Right atrium auricular region (tissue), 2 donors: ENCODE measurements around the gene IDH2. TPM values are rescaled to one million over a fixed set of nuclear protein-coding genes. Genes with fewer than 3 reads are reported as not detected.

Source experiments
- DNase-seq: peaks from one replicate; pipeline ENCODE4 v3.0.0-alpha.2; 2019; ENCODE audit warnings: low spot score
- H3K27ac ChIP-seq, 2 donors: fragments of 200-600 bp; sonication (generic); 1 replicate in 1 of 2; 2 replicates in 1 of 2; pipeline ENCODE4 v1.5.1; 2016 to 2019
- H3K27me3 ChIP-seq, 2 donors: fragments of 200-600 bp; sonication (generic); one replicate each; pipeline versions ENCODE4 v1.5.1 to v1.6.0; 2017 to 2019
- H3K36me3 ChIP-seq: fragments of 200-600 bp; sonication (generic); one replicate; pipeline ENCODE4 v1.5.1; 2016
- H3K4me1 ChIP-seq, 2 donors: fragments of 200-600 bp; sonication (generic); one replicate each; pipeline versions ENCODE4 v1.5.1 to v1.6.0; 2017 to 2019
- H3K4me3 ChIP-seq, 2 donors: fragments of 200-600 bp; sonication (generic); 1 replicate in 1 of 2; 2 replicates in 1 of 2; pipeline ENCODE4 v1.5.1; 2017 to 2019; ENCODE audit warnings: mild to moderate bottlenecking in 1 of 2, moderate library complexity in 1 of 2
- H3K9me3 ChIP-seq, 2 donors: fragments of 200-600 bp; sonication (generic); one replicate each; pipeline ENCODE4 v1.5.1; 2019
- total RNA-seq, 2 donors: library from RNA; depleted of rRNA; stranded (reverse); fragments of >200 nt; gene quantifications; one replicate each; pipeline ENCODE4 v1.1.0, GENCODE V29; 2016
- TF ChIP-seq, protein P1 (sequence below), 2 donors: fragments of 200-600 bp; sonication (generic); IDR thresholded peaks; one replicate each; pipeline ENCODE4 v1.5.1; 2019; ENCODE audit warnings: antibody characterized with exemption in 2 of 2

IDH2 gene
- total RNA-seq, 2 donors from 2014 or later, result 119 to 249 TPM

DNA sequence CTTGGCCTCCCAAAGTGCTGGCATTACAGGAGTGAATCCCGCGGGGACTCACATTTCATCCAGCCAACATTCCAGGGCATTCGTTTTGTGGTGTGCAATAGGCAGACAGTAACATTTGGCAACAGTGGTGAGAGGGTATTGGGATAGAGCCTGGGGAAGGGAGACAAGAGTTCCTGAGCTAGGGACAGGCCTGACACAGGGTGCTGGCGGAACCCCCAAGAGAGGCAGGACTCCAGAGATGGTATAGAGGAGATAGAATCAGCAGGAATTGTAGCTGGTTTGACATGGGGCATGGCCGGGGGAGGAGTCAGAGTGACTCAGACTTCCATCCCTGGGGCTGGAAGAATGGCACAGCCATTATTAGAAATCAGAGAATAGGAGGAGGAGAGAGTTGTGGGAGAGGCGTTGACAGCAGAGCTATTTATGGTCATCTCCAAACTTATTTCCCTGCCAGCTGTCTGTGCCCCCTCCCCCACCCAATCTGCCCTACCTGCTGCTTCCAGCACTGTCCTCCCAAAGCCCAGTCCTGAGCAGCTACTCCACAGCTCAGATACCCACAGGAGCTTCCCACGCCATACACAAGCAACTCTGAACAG, 4.4 kb upstream of the IDH2 start:
- no peaks in the 10 kb centered on the region for H3K9me3 ChIP-seq
- no peaks in the 10 kb centered on the region for H3K36me3 ChIP-seq
- DNase-seq, result no peak
- no peak overlapping the region for H3K4me3 ChIP-seq
- H3K4me1 ChIP-seq, result peaks cover 0 to 28% of the 10 kb centered on the region in 2 donors
- peak overlapping the region; percentile 91 to 92 for H3K27ac ChIP-seq
- TF ChIP-seq, protein P1, sequence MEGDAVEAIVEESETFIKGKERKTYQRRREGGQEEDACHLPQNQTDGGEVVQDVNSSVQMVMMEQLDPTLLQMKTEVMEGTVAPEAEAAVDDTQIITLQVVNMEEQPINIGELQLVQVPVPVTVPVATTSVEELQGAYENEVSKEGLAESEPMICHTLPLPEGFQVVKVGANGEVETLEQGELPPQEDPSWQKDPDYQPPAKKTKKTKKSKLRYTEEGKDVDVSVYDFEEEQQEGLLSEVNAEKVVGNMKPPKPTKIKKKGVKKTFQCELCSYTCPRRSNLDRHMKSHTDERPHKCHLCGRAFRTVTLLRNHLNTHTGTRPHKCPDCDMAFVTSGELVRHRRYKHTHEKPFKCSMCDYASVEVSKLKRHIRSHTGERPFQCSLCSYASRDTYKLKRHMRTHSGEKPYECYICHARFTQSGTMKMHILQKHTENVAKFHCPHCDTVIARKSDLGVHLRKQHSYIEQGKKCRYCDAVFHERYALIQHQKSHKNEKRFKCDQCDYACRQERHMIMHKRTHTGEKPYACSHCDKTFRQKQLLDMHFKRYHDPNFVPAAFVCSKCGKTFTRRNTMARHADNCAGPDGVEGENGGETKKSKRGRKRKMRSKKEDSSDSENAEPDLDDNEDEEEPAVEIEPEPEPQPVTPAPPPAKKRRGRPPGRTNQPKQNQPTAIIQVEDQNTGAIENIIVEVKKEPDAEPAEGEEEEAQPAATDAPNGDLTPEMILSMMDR (IDR thresholded peaks at IDR 0.05), result no peak
- H3K27me3 ChIP-seq, result no peaks in the 10 kb centered on the region

DNA sequence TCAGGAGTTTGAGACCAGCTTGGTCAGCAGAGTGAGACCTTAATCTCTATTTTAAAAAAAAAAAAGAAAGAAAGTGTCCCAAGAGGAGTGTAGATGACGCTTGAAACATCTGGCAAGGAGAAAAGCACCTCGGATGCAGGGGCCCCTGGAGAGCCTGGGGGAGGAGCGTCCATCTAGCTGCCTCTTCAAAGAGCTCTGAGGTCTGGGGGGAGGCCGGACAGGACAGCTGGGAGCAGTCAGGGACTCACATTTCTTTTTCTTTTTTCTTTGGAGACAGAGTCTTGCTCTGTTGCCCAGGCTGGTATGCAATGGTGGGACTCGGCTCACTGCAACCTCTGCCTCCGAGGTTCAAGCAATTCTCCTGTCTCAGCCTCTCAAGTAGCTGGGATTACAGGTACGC, 3.3 kb upstream of the IDH2 start:
- Histone ChIP-seq H3K27ac (peak overlapping the region; percentile 91 to 92), H3K4me3 (no peak overlapping the region), H3K9me3 (no peaks in the 10 kb centered on the region), H3K4me1 (peaks cover 0 to 37% of the 10 kb centered on the region in 2 donors), H3K36me3 (no peaks in the 10 kb centered on the region), H3K27me3 (no peaks in the 10 kb centered on the region)
- TF ChIP-seq, protein P1 (IDR thresholded peaks at IDR 0.05), result no peak
- no peak for DNase-seq

DNA sequence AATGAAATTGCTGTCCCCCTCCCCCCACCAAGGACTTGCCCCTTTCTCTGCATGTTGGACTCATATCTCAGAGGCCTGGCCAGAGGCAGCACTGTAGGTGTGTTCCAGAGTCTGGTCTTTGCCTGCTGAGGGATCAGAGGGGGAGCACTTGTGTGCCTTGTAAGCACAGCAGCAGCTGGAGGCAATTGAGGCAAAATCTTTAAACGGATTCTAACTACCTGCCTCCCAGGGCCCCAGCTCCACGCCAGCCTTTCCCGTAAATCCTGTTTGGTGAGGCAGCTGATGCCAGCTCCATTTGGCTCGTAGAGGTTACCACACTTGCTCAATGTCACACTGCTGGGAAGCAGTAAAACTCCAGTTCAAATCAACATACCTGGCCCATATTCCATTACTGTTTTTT, 2.3 kb upstream of the IDH2 start:
- Histone ChIP-seq H3K4me1 (peaks cover 0 to 47% of the 10 kb centered on the region in 2 donors), H3K4me3 (no peak overlapping the region), H3K27me3 (no peaks in the 10 kb centered on the region), H3K27ac (peak overlapping the region; percentile 91 to 92), H3K9me3 (no peaks in the 10 kb centered on the region), H3K36me3 (no peaks in the 10 kb centered on the region)
- DNase-seq, result no peak
- TF ChIP-seq, protein P1 (IDR thresholded peaks at IDR 0.05), result no peak

DNA sequence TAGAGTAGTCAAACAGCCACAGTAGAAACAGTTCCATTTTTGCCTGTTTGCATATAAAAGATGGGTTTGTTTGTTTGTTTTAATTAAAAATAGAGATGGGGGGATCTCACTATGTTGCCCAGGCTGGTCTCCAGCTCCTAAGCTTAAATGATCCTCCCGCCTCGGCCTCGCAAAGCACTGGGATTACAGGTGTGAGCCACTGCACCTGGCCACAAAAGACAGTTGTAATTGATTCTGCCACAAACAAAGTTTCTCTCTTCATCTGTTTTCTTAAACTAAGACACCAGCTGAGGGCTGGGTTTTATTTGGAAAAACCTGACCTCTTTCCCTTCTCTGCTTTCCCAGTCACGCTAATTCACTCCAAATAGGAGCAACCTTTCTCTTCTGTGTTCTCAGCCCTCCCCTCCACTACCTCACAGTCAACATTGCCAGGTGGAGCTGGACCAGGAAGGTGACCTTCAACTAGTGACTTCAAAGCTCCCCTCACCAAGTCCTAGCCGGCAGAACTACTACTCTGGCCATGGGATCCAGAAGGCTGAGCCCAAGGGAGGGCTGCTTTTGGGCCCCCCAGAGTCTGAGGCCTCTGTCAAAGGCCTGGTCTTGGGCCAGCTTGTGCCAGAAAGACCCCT, 1.5 kb upstream of the IDH2 start:
- Histone ChIP-seq H3K4me1 (peaks cover 0 to 54% of the 10 kb centered on the region in 2 donors), H3K27ac (peak overlapping the region; percentile 91 to 92), H3K27me3 (no peaks in the 10 kb centered on the region), H3K36me3 (no peaks in the 10 kb centered on the region), H3K4me3 (no peak overlapping the region), H3K9me3 (no peaks in the 10 kb centered on the region)
- no peak for DNase-seq
- TF ChIP-seq, protein P1 (IDR thresholded peaks at IDR 0.05), result no peak

DNA sequence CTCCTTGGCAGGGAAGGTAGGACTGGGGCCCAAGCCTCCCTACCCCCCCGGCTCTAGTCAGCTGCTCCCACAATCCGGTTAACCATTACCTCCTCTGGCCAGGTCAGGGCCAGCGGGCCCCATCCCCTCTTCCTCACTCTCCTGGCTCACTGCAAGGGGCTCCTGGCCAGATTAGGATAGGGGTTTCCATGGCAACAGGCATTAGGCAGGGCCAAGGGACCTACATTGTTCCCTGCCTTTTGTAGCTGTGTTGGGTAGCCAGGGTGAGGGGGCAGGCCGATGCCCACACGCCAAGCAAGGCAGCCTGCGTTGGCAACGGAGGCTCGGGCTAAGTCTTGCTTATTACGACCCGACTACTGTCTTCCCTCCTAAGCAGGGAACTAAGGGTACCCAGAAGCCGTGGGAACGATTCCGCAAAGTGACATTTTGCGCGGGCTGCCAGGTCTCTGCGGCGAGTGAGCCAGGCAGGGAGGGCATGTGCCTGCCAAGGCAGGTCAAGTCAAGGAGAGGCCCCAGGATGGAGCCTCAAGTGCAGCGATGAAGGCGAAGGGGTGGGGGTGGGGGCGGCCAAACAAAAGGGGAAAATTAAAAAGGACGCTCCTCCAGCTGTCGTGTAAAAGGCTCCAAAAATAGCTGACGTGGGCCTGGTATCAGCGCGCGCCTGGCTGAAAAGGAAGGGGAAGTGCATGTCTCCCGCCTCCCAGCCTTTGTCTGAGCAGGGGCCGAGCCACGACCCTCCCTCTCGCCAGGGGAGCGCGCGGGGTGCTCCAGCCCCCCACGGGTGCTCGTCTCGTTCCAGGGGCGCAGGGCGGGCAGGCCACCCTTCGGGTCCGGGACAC, 919 bp downstream of the IDH2 start:
- TF ChIP-seq, protein P1 (IDR thresholded peaks at IDR 0.05), result no peak
- Histone ChIP-seq H3K27ac (peak overlapping the region; percentile 91 to 92), H3K9me3 (no peaks in the 10 kb centered on the region), H3K4me3 (peak overlapping the region; percentile 78 to 81), H3K4me1 (peaks cover 0 to 64% of the 10 kb centered on the region in 2 donors), H3K36me3 (no peaks in the 10 kb centered on the region), H3K27me3 (no peaks in the 10 kb centered on the region)
- no peak for DNase-seq
